Measurements from ENCODE around the gene CACYBP. TPM values are rescaled to one million over a fixed set of nuclear protein-coding genes. Genes with fewer than 3 reads are reported as not detected.

Gene CACYBP
- total RNA-seq, 1 donor from 2014 or later: 107 TPM

GRCh38 chr1:174971902-174972301, 27.8 kb upstream of the CACYBP start:
- no peak for DNase-seq (ENCODE audit: low read depth)

DNA sequence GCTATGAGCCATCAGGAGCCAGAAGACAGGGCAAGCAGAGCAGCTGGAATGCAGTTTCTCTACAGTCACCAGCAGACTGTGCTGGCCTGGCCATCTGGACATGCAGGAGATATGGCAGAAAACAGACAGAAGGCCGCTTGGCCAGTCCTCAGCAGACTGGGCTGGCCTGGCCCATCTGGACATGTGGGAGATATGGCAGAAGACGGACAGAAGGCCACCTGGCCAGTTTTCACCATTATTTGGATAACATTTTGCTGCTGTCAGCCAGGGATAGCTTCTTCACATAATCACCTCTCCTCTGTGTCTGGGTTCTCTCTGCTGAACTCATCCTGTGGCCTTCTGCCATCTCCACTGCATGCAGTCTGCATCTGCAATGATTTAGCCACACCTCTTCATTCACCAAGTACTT, 25.0 kb upstream of the CACYBP start:
- no peak for DNase-seq (ENCODE audit: low read depth)

DNA sequence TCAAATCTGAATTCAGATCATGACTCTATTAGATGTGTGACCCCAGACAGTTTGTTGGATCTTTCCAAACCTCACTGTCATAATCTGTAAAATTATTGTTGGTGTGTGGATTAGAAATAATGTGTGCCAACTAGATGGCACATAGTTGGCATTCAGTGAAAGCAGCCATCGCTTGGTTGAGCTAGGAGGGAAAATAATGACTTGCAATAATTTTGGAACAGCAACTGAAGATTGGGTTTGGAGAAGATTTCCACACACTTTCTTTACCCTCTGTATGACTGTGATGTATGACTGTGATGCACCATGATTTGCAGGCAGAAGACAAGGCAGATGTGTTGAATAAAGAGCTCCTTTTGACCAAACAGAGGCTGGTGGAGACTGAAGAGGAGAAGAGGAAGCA, 24.0 kb upstream of the CACYBP start:
- no peak for DNase-seq (ENCODE audit: low read depth)

GRCh38 chr1:174976436-174977108, 23.2 kb upstream of the CACYBP start:
- no peak for DNase-seq (ENCODE audit: low read depth)

DNA sequence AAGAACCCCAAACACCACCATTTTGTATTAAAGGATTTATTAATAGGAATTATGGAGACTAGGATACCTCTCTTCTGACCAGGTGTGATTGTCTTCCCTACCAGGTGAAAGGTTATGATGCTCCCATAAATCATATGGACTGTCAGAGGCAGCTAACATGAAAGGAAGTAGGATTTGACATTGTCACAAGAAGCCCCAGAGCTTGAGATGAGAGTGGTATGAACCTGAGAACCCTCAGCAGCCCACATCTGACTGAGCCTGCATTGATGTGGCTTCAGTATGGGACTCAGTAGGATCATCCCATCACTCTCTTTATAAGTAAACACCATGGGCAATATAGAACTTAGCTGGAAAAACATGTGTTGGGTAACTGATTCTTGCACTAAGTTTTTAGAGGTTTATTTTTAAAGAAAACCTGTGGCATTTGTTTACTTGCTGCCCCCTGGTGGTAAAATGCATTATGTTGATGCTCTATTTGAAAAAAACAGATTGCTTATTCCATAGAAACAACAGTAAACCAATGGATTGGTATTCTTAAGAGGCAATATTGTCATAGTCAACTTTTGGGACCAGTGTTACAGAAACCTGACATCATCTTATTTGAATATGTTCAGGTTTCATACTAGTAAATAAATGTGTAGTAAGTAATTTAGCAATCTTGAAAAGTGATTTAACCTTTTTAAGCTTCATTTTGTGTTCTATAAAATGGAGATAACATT, 16.6 kb upstream of the CACYBP start:
- peak; percentile 60 for DNase-seq (ENCODE audit: low read depth)

- no peak for DNase-seq (ENCODE audit: low read depth)
Observed at GRCh38 chr1:174984952-174985351, 14.8 kb upstream of the CACYBP start.

DNA sequence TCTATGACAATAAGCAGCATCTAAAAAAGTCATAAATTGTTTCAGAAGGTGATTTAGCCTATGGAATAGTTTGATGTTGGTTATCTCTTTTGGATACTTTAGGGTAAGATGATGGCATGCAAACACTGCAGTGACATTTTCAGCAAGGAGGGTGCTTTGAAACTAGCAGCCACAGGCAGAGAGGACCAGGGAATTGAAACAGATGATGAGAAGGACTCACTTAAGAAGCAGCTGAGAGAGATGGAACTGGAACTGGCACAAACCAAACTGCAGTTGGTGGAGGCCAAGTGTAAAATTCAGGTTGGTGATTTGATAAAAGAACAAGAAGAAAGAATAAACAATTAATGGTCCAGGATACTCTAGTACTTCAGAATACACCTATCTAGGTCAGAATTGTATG, 11.2 kb upstream of the CACYBP start:
- DNase-seq (ENCODE audit: low read depth): no peak

GRCh38 chr1:174988986-174989385, 10.8 kb upstream of the CACYBP start:
- no peak for DNase-seq (ENCODE audit: low read depth)

- DNase-seq (ENCODE audit: low read depth): no peak
Observed at GRCh38 chr1:174989536-174990220, 10.1 kb upstream of the CACYBP start.

DNA sequence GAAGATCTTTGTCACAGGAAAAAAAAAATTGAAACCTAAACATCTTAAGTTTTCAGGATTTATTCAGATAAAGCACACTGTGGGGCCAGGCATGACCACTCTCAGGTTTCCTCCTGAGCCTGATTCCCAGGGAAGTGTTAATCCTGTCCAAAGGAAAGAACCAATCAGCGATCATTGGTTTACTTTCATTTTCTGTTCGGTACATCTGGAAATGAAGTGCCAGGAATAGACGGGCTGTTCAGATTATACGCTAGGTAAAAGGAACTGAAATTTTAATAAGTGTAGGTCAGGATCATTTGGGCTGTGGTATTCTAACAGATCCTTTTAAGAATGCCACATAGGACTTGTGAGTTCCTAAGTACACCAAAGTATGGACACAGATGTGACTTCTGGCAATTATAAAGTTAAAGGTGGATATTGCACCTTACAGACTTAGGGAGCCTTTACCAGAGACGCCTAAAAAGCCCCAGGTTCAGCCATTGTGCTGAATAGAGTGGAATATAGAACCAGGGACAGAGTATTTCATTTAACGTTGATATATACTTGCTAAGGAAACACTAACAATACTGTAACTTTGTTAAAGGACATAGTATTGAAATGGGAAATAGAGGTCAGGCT, 9.3 kb upstream of the CACYBP start:
- DNase-seq (ENCODE audit: low read depth): peak; percentile 69

GRCh38 chr1:174991473-174991872, 8.3 kb upstream of the CACYBP start:
- DNase-seq (ENCODE audit: low read depth): no peak

GRCh38 chr1:174995121-174995520, 4.6 kb upstream of the CACYBP start:
- no peak for DNase-seq (ENCODE audit: low read depth)

- no peak for DNase-seq (ENCODE audit: low read depth)
Observed at GRCh38 chr1:174995916-174996315, 3.8 kb upstream of the CACYBP start.

- no peak for DNase-seq (ENCODE audit: low read depth)
Observed at GRCh38 chr1:174996476-174996875, 3.3 kb upstream of the CACYBP start.

GRCh38 chr1:174997041-174997440, 2.7 kb upstream of the CACYBP start:
- no peak for DNase-seq (ENCODE audit: low read depth)

DNA sequence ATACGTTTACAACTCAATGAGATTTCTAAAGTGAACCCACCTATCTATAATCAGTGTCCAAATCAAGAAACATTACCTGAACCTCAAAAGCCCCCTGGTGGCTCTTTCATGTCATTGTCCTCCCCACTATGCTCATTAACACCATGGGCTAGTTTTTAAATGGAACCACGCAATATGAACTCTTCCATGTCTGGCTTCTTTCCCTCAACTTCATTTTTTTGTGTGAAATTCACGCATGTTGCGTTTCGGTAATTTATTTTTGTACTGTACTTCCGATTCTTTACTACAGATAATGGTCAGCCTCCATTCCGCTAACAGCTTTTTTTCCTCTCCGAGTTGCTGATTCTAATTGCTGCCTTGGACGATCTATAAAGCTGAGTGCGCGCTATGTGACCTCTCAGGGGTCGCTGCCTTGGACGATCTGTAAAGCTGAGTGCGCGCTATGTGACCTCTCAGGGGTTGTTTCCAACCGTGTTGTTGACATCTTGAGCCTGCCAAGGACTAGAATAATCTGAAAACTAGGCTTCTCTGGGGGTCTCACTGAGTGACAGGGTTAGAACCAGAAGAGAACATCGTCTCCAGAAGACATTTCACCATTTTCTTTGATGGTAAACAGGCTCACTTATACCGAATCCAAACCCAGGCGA, 1.1 kb upstream of the CACYBP start:
- DNase-seq (ENCODE audit: low read depth): peak; percentile 77

DNA sequence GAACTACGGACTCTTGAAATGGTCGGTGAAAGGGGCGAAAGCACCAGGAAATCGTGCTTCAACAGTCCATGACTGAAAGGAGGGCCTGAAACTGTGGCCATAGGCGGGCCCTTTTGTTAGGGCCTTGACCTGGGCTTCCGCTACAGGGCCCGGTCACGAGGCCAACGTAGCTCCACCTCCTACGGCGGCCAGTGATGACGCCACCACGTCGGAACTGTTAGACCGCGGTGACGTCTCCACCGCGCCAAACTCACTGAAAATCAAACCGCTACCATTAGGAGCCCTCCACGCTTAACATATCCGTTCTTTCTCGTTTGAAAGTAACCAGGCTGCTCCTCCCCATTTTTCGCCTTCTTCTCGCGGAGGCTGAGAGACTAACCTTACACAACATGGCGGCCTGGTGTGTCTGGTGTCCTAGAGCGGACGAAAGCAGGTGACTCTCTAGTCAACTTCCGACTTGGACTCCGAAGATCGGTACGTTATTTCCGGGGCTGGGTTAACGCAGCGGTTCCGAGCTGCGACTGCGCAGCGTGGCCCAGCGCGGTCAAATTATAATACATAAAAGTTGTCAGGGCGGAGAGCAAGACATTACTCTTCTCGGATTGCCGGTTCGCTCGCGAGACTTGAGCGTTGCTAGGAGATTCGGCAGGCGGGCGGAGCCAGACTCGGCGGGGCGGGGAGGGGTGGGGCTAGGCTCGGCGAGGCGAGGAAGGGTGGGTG, 371 bp upstream of the CACYBP start:
- DNase-seq (ENCODE audit: low read depth): peak; percentile 99

GRCh38 chr1:175000697-175001187, 995 bp downstream of the CACYBP start:
- no peak for DNase-seq (ENCODE audit: low read depth)

DNA sequence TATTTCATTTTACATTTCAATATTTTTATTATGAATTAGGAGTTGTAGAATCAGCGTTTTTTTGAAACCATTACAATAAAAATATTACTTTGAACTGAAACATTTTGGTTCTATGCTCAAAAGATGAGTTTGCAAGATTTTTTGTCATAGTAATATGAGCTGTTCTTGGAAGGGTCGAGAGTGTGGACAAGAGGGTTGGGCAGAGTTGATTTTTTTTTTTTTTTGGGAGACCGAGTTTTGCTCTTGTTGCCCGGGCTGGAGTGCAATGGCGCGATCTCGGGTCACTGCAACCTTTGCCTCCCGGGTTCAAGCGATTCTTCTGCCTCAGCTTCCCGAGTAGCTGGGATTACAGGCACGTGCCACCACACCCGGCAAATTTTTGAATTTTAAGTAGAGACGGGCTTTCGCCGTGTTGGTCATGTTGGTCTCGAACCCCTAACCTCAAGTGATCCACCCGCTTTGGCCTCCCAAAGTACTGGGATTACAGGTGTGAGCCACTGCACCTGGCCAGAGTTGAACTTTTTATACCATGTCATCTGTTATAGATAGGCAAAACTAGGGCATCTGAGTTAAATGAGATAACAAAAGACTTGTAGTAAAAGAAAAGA, 3.3 kb downstream of the CACYBP start:
- DNase-seq (ENCODE audit: low read depth): no peak

DNA sequence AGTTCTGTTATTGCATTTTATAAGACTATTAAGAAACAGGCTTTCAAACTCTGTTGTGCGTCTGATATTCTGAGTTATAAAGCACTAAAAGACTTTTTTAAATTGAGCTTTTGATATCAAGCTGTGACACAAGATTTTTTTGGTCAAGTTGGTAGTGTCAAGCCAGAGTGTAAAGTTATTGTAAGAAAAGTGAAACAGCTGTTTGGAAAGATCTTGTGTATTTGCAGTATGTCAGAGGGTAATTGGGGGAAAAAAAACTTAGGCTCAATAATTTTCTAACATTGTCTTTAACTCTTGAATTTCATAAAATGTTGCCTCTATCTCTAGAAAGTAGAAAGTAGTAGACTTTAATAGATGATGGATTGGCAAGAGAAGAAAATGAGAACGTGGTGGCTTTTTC, 3.8 kb downstream of the CACYBP start:
- DNase-seq (ENCODE audit: low read depth): peak; percentile 40
